ENCODE measurements around the gene ZNF107.
"Not testable (repeated sequence)": the region's sequence is repeated elsewhere in the genome, so short reads cannot be mapped to it uniquely, and the experiment has no call there.

Gene ZNF107

GRCh38 chr7:64643566-64643965 lies 22.4 kb upstream of the ZNF107 start:
- DNase-seq (ENCODE audit: low spot score): no peak

GRCh38 chr7:64651203-64651602 lies 14.7 kb upstream of the ZNF107 start:
- no peak for DNase-seq (ENCODE audit: low spot score)

- DNase-seq (ENCODE audit: low spot score): no peak
These were observed 14.2 kb upstream of the ZNF107 start for GRCh38 chr7:64651632-64652165.

- no peak for DNase-seq (ENCODE audit: low spot score)
These were observed 12.1 kb upstream of the ZNF107 start for GRCh38 chr7:64653721-64654401.

GRCh38 chr7:64654796-64655548 lies 11.0 kb upstream of the ZNF107 start:
- no peak for DNase-seq (ENCODE audit: low spot score)

GRCh38 chr7:64655811-64656210 lies 10.1 kb upstream of the ZNF107 start:
- no peak for DNase-seq (ENCODE audit: low spot score)

- DNase-seq (ENCODE audit: low spot score): no peak
These were observed 9.4 kb upstream of the ZNF107 start for GRCh38 chr7:64656489-64656888.

GRCh38 chr7:64662091-64662490 lies 3.8 kb upstream of the ZNF107 start:
- not testable (repeated sequence) for DNase-seq (ENCODE audit: low spot score)

GRCh38 chr7:64666663-64667050 lies 724 bp downstream of the ZNF107 start:
- DNase-seq (ENCODE audit: low spot score): no peak

- DNase-seq (ENCODE audit: low spot score): no peak
These were observed 1.4 kb downstream of the ZNF107 start for GRCh38 chr7:64667311-64667710.

GRCh38 chr7:64672414-64672813 lies 6.5 kb downstream of the ZNF107 start:
- no peak for DNase-seq (ENCODE audit: low spot score)

- DNase-seq (ENCODE audit: low spot score): no peak
These were observed 19.2 kb downstream of the ZNF107 start for GRCh38 chr7:64685091-64685490.

GRCh38 chr7:64685741-64686140 lies 19.8 kb downstream of the ZNF107 start:
- DNase-seq (ENCODE audit: low spot score): no peak

- no peak for DNase-seq (ENCODE audit: low spot score)
These were observed 20.7 kb downstream of the ZNF107 start for GRCh38 chr7:64686493-64687184.

GRCh38 chr7:64687249-64687648 lies 21.3 kb downstream of the ZNF107 start:
- no peak for DNase-seq (ENCODE audit: low spot score)

GRCh38 chr7:64688988-64689387 lies 23.1 kb downstream of the ZNF107 start:
- DNase-seq (ENCODE audit: low spot score): no peak

- no peak for DNase-seq (ENCODE audit: low spot score)
These were observed 25.9 kb downstream of the ZNF107 start for GRCh38 chr7:64691831-64692230.

- not testable (repeated sequence) for DNase-seq (ENCODE audit: low spot score)
These were observed 31.9 kb downstream of the ZNF107 start for GRCh38 chr7:64697863-64698262.

- DNase-seq (ENCODE audit: low spot score): no peak
These were observed 40.8 kb downstream of the ZNF107 start for GRCh38 chr7:64706625-64707292.

- not testable (repeated sequence) for DNase-seq (ENCODE audit: low spot score)
These were observed 52.0 kb downstream of the ZNF107 start for GRCh38 chr7:64717896-64718295.

GRCh38 chr7:64729089-64729848 lies 63.3 kb downstream of the ZNF107 start:
- DNase-seq (ENCODE audit: low spot score): no peak
